Left ventricle myocardium inferior (tissue), 1 donor: ENCODE data around the gene GRIK4. TPM values are rescaled to one million over a fixed set of nuclear protein-coding genes. Genes with fewer than 3 reads are reported as not detected.

Source experiments
- DNase-seq: peaks from one replicate; pipeline ENCODE4 v3.0.0-alpha.2; 2020
- H3K27ac ChIP-seq: fragments of 200-600 bp; replicated peaks from 2 replicates; pipeline ENCODE4 v1.8.0; 2021
- H3K27me3 ChIP-seq: fragments of 200-600 bp; 2 replicates; pipeline ENCODE4 v1.8.0; 2021; ENCODE audit warnings: low read depth
- H3K36me3 ChIP-seq: fragments of 200-600 bp; 2 replicates; pipeline ENCODE4 v1.8.0; 2021
- H3K4me1 ChIP-seq: fragments of 200-600 bp; 2 replicates; pipeline ENCODE4 v1.8.0; 2021
- H3K4me3 ChIP-seq: fragments of 200-600 bp; 2 replicates; pipeline ENCODE4 v1.8.0; 2021; ENCODE audit warnings: mild to moderate bottlenecking, moderate library complexity
- H3K9me3 ChIP-seq: fragments of 200-600 bp; replicated peaks from 2 replicates; pipeline ENCODE4 v1.8.0; 2021
- CTCF ChIP-seq: fragments of 200-600 bp; IDR thresholded peaks from 2 replicates; pipeline ENCODE4 v1.8.0; 2021; ENCODE audit warnings: antibody characterized with exemption, mild to moderate bottlenecking, borderline replicate concordance
- intact Hi-C: fragments of 100-400 bp; cut with micrococcal nuclease; formaldehyde crosslinking; loops from one replicate; pipeline ENCODE4 v1.11.0; 2022
- total RNA-seq: library from RNA; stranded (reverse); fragmentation: NEBNext Ultra II Directional; extraction: Animal tissue kit (Norgen Biotek cat#: 25700); gene quantifications from one replicate; pipeline ENCODE4 v1.2.1, GENCODE V29; 2021
- donor health status: DM: no; HTN: yes; CAD: no; lungs with severe emphysema.

The GRIK4 gene
- total RNA-seq, 1 donor from 2014 or later: 0.16 TPM

DNA sequence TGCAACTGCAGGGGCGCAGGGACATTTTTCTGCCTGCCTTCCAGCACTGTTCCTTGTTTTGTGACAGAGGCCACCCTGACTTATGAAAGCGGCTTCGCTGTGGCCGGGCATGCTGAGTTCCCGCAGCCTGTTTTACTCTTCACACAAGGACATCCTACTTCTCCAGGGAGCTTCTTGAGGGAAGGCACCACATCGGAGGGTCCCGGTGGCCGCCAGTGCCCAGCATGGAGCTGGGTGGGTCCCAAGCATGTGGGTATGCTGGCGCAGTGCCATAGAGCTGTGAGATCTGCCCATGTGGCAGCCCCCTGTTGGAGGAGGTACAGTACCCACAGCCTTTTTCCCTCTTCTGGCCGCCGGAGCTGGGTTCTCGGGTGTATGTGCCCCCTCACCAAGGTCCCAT, 136.1 kb downstream of the GRIK4 start:
- Histone ChIP-seq H3K9me3 (no peaks in the 10 kb centered on the region), H3K4me3 (no peak overlapping the region), H3K27me3 (peaks cover 89% of the 10 kb centered on the region), H3K4me1 (peaks cover 4% of the 10 kb centered on the region), H3K27ac (no peak overlapping the region), H3K36me3 (no peaks in the 10 kb centered on the region)
- intact Hi-C loops: no loop called here
- no peak for DNase-seq
- no peak for TF ChIP-seq CTCF

- no peak for DNase-seq
- Histone ChIP-seq H3K27me3 (peaks cover 90% of the 10 kb centered on the region), H3K27ac (no peak overlapping the region), H3K9me3 (no peaks in the 10 kb centered on the region), H3K4me3 (no peak overlapping the region), H3K4me1 (peaks cover 4% of the 10 kb centered on the region), H3K36me3 (no peaks in the 10 kb centered on the region)
- intact Hi-C loops: no loop called here
- no peak for TF ChIP-seq CTCF
Measured at GRCh38 chr11:120648771-120649170, 137.2 kb downstream of the GRIK4 start.

DNA sequence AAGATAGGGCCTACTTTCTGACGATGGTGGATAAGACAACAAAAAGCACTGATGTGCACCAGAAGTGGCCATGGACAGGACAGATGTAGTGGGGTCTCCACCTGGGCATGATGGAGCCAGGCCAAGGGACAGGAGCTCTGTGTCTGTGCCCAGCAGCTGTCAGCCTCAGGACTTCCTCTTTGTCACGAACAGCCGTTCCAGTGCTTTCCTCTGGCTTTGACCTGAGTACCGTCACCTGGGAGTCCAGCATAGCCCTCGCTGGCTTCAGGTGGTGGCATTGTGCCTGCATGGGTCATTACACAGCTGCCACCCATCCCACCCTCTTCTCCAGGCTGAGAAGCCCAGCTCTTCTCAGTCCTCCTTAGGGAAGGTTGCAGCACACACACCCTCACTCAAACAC, 137.8 kb downstream of the GRIK4 start:
- no peak for TF ChIP-seq CTCF

DNA sequence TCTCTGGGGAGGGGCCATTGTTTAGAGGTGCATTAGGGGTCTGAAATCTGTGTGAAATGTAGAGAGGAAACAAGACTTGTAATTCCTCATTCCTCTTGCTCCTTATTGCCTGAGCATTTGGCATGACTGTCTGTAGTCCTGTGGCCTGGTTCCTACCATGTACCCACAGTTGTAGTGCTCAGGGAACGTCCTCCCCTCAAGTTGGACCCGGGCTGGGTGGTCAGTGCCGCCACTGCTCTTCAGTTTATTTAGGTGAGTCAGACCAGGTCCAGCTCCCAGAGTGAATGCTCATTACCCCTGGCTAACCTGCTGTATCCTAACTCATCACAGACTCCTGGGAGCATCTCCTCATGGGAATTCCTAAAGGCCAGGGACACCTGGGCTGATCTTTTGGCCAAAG, 139.8 kb downstream of the GRIK4 start:
- no peak for DNase-seq
- no peak for TF ChIP-seq CTCF

More for the DNA sequence above, 137.8 kb downstream of the GRIK4 start:
- Histone ChIP-seq H3K4me1 (peaks cover 4% of the 10 kb centered on the region), H3K9me3 (no peaks in the 10 kb centered on the region), H3K27ac (no peak overlapping the region), H3K4me3 (no peak overlapping the region), H3K27me3 (peaks cover 92% of the 10 kb centered on the region), H3K36me3 (no peaks in the 10 kb centered on the region)
- no peak for DNase-seq
- intact Hi-C loops: no loop called here

GRCh38 chr11:120651836-120652235, 140.3 kb downstream of the GRIK4 start:
- no peaks in the 10 kb centered on the region for H3K36me3 ChIP-seq
- H3K4me3 ChIP-seq: no peak overlapping the region
- TF ChIP-seq CTCF: no peak
- H3K27me3 ChIP-seq: peaks cover 80% of the 10 kb centered on the region
- intact Hi-C loops: no loop called here
- H3K9me3 ChIP-seq: no peaks in the 10 kb centered on the region
- DNase-seq: no peak
- no peak overlapping the region for H3K27ac ChIP-seq
- no peaks in the 10 kb centered on the region for H3K4me1 ChIP-seq

More for the DNA sequence above, 139.8 kb downstream of the GRIK4 start:
- Histone ChIP-seq H3K27me3 (peaks cover 84% of the 10 kb centered on the region), H3K27ac (no peak overlapping the region), H3K9me3 (no peaks in the 10 kb centered on the region), H3K4me3 (no peak overlapping the region), H3K4me1 (no peaks in the 10 kb centered on the region), H3K36me3 (no peaks in the 10 kb centered on the region)
- intact Hi-C loops: no loop called here
